Hematopoietic multipotent progenitor cell treated with erythropoietin and hydrocortisone succinate and interleukin-3 and kit ligand, for 8 days (in vitro differentiated cells): ENCODE measurements around the gene NYAP1.
"Not testable (repeated sequence)": the region's sequence is repeated elsewhere in the genome, so short reads cannot be mapped to it uniquely, and the experiment has no call there.

Experiments
- DNase-seq: peaks from one replicate; pipeline ENCODE4 v3.0.0-alpha.2; 2015

The NYAP1 gene

DNA sequence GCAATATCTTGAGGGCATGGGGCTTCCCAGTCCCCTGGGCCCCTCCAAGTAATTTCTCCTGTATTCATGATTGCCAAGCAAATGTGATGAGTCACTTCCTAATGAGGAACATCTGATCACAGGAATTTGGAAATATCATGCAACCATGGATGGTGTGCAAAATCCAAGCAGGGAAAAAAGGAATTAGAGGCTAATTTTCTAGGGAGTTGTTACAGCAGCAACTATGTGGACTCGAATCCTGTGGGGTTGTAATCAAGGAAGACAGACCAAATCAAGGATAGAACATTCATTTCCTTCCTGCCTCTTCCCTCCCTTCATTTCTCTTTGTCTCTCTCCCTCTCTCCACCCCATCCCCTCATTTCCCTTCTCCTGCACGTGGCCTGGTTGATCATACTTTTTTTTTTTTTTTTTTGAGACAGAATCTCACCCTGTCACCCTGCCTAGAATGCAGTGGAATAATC is 31.4 kb downstream of the NYAP1 start:
- DNase-seq = no peak

DNA sequence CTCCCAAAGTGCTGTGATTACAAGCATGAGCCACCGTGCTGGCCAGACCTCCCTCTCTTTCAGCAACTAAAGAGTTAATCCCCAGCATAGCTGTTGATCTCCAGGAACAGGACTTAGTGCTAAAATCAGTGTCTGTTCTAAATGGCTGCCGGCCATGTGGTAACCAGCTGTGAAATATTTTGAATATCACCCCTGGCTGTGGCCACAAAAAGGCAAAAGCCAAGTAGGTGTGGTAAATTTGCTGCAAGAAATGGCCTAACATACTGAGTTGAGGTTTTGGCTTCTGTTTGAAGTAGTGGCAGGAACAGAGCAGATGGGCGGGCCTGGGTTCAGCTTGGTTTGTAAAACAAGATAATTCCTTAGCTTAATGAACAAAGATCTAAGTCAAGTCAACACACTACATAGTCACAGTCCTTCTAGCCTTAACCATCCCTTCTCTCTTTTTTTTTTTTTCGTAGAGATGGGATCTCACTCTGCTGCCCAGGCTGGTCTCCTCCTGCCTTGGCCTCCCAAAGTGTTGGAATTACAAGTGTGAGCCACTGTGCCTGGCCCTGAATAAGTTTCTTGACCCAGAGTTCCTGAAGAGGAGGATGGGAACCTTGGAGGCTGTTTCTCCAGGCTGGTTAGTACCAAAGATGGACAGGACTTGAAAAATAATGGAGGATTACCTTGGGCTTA is 32.5 kb downstream of the NYAP1 start:
- peak; percentile 95 for DNase-seq

DNA sequence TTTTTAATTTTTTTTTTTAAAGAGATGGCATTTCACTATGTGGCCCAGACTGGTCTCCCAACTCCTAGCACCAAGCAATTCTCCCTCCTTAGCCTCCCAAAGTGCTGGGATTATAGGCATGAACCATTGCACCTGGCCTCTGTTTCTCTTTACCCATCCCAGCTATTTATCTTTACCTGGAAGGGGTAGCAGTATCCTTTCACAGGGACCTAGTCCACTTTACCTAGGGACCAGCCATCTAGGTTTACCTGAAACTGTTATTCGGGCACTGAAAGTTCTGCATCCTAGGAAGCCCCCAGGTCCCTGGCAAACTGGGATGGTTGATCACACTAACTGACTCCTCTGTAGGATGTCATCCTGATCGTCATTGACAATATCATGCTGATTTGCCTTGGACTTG is 33.6 kb downstream of the NYAP1 start:
- DNase-seq = no peak

DNA sequence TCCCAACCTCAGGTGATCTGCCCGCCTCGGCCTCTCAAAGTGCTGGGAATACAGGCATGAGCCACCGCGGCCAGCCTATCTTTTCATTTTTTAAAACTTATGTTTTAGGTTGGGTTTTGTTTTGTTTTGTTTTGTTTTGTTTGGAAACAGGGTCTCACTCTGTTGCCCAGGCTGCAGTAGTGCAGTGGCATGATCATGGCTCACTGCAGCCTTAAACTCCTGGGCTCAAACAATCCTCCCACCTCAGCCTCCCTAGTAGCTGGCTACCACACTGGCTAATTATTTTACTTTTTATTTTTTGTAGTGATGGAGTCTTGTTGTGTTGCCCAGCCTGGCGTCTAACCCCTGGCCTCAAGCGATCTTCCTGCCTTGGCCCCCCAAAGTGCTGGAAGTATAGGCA is 35.9 kb downstream of the NYAP1 start:
- no peak for DNase-seq

DNA sequence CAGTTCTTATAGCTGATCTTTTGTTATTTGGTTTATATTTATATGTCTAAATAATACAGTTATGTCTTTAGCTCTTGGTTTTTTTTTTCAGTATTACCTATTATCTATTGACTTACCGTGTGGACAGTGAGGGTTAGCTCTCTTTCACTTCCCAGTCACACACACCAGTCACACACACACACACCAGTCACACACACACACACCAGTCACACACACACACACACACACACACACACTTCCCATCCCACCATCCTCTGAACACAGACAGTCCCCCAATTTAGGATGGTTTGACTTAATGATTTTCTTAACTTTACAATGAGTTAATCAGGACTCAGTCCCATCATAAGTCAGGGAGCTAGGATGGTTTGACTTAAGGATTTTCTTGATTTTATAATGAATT is 36.4 kb downstream of the NYAP1 start:
- DNase-seq = no peak

DNA sequence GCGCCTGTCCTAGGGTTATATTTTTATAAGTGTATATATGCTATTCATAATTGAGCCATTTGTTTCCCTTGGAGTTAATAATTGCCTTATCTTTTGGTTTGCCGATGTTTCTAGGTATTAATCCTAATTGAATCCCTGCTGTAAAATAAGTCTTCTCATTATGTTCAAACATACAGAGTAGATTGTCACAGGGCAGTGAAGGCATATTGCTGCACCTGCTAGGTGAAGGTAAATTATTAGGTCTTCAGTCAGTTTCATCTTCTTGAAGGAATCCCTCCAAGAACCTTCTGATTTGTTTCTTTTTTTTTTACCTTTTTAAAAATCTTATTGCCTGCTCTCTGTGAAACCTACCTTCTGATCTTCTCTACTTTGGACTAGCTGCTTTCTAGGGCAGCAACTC is 37.3 kb downstream of the NYAP1 start:
- no peak for DNase-seq

DNA sequence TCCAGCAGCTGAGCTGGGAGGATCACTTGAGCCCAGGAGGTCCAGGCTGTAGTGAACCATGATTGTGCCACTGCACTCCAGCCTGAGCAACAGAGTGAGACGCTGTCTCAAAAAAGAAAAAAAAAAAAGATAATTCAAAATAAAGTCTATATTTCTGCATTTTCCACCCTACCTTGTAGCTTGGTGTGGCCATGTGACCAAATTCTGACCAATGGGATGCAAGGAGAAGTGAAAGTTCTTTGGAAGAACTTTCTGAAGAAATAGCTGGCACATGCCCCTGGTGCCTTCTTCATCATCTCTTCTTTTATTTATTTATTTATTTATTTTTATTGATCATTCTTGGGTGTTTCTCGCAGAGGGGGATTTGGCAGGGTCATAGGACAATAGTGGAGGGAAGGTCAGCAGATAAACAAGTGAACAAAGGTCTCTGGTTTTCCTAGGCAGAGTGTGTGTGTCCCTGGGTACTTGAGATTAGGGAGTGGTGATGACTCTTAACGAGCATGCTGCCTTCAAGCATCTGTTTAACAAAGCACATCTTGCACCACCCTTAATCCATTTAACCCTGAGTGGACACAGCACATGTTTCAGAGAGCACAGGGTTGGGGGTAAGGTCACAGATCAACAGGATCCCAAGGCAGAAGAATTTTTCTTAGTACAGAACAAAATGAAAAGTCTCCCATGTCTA is 38.3 kb downstream of the NYAP1 start:
- peak; percentile 57 for DNase-seq

DNA sequence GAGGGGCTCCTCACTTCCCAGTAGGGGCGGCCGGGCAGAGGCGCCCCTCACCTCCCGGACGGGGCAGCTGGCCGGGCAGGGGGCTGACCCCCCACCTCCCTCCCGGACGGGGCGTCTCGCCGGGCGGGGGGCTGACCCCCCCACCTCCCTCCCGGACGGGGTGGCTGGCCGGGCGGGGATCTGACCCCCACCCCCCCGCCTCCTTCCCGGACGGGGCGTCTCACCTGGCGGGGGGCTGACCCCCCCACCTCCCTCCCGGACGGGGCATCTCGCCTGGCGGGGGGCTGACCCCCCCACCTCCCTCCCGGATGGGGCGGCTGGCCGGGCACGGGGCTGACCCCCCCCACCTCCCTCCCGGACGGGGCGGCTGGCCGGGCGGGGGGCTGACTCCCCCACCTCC is 39.5 kb downstream of the NYAP1 start:
- DNase-seq = not testable (repeated sequence)

DNA sequence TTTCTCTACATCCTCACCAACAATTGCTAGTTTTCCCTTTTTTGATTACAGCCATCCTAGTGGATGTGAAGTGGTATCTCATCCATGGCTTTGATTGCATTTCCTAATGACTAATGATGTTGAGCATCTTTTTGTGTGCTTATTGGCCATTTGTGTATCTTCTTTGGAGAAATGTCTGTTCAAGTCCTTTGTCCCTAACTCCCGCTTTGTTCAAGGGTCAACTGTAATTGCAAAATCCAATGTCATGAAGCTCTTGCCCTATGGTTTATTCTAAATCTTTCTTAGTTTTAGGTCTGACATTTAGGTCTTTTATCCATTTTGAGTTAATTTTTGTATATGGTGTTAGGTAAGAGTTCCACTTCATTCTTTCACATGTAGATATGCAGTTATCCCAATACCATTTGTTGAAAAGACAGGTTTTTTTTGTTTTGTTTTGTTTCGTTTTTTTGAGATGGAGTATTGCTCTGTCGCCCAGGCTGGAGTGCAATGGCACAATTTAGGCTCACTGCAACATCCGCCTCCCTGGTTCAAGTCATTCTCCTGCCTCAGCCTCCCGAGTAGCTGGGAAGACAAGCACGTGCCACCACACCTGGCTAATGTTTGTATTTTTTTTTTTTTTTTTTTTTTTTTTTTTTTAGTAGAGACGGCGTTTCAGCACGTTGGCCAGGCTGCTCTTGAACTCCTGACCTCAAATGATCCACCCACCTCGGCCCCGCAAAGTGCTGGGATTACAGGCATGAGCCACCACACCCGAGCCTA is 44.6 kb downstream of the NYAP1 start:
- not testable (repeated sequence) for DNase-seq

DNA sequence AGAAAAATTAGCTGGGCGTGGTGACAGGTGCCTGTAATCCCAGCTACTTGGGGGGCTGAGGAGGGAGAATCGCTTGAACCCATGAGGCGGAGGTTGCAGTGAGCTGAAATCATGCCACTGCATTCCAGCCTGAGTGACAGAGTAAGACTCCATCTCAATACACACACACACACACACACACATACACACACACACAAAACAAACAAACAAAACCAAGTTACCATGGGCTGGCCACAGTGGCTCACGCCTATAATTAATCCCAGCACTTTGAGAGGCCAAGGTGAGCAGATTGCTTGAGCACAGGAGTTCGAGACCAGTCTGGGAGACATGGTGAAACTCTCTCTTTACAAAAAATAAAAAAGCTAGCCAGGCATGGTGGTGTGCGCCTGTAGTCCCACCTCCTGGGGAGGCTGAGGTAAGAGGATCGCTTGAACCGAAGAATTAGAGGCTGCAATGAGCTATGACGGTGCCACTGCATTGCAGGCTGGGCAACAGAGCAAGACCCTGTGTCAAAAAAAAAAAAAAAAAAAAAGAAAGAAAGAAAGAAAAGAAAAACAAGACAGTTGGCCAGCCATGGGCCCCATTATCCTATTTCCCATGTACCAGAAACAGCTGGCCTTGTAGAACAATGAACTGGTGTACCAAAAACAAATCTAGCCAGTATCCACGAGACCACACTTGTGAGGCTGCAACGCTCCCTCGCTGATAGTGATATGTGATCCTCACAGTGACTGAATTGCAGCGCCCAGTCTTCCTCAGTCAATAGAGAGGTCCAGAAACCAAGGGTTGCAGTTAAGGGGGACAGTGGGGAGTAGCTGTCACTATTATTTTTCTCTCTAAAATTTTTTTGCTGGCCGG is 48.7 kb downstream of the NYAP1 start:
- peak; percentile 88 for DNase-seq

DNA sequence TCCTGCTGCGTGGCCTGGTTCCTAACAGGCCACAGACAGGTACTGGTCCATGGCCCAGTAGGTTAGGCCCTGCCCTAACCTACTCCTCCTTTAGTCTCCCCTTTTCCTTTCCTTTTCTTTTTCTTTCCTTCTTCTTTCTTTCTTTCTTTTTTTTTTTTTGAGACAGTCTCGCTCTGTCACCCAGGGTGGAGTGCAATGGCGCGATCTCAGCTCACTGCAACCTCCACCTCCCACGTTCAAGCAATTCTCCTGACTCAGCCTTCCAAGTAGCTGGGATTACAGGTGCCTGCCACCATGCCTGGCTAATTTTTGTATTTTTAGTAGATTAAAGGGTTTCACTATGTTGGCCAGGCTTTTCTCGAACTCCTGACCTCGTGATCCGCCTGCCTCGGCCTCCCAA is 52.3 kb downstream of the NYAP1 start:
- not testable (repeated sequence) for DNase-seq

DNA sequence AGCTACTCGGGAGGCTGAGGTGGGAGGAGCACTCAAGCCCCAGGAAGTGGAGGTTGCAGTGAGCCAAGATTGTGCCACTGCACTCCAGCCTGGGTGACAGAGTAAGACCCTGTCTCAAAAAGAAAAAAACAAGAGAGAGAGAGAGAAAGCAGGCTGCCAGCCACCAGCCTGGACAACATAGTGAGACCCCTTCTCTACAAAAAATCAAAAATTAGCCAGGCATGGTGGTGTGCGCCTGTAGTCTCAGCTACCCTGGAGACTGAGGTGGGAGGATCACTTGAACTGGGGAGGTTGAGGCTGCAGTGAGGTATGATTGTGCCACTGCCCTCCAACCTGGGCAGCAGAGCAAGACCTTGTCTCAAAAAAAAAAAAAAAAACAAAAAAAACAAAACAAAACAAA is 53.0 kb downstream of the NYAP1 start:
- DNase-seq = not testable (repeated sequence)

DNA sequence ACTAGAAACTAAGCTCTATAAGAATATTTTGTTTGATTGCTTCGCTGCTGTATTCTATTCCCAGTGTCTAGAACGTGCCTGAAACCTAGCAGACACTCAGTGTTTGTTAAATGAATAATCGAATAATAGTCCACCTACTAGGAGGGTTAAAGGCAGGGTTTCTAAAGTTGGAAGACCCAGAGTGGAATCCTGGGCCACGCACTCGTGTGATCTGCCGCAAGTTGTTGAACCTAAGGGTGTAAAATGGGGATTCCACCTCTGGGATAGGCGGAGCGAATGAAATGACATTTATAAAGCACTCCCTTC is 54.6 kb downstream of the NYAP1 start:
- DNase-seq = no peak

DNA sequence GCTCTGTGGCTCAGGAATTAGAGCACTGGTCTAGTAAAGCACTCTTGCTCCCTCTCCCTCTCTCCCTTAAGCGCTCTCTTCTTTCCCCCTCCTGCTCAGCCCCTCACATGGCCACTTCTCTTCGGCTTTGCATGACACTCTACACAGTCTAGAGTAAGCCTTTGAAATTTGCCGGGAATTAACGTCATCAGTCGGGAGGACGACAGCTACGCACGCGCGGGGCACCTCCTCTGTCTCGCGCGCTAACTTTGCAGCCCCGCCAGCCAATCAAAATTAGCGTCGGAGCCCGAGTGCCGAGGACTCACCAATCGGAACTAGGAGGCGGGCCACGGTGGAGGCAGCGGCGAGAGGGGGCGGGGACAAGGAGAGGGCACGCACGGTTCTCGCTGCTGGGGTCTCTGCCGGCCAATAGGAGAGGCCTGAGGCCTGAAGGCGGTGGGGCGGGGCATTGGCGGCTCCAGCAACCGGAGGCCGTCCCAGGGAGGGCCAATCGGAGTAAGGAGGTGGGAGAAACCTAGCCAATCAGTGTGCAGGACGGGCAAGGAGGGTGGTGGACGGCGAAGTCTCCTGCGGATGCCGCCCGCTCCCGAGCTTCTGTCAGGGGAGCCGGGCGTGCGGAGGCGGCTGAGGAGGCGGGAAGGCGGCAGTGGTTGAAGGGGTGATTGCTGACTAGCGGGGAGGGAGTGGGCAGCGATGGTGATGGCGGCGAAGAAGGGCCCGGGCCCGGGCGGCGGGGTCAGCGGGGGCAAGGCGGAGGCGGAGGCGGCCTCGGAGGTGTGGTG is 55.1 kb downstream of the NYAP1 start, which contains the start of gene AGFG2:
Gene AGFG2 (plus strand): TSS at position 550 of the 782 bp plus-strand sequence. CDS start 144 bp downstream, at position 694.
- DNase-seq = peak; percentile 100

DNA sequence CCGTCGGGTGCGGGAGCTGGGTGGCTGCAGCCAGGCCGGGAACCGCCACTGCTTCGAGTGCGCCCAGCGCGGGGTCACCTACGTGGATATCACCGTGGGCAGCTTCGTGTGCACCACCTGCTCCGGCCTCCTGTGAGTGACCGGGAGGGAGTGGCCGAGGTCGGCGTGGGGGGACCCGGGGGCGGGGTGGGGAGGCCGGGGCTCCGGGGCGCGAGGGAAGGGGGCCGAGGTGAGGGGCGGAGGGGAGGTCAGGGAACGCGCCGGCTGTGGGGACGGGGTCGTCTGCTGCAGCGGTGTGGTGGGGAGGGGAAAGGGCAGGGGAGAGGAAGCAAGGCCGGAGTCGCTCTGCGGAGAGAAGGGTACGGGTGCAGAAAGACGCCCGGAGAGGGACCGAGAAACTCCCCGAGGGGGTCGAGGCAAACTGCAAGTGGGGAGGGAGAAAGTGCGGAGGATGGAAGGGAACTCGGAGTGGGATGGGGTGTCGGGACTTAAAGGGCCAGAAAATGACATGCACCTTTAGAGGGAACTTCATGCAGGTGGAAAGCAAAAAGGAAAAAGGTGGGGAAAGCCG is 55.8 kb downstream of the NYAP1 start:
- no peak for DNase-seq

DNA sequence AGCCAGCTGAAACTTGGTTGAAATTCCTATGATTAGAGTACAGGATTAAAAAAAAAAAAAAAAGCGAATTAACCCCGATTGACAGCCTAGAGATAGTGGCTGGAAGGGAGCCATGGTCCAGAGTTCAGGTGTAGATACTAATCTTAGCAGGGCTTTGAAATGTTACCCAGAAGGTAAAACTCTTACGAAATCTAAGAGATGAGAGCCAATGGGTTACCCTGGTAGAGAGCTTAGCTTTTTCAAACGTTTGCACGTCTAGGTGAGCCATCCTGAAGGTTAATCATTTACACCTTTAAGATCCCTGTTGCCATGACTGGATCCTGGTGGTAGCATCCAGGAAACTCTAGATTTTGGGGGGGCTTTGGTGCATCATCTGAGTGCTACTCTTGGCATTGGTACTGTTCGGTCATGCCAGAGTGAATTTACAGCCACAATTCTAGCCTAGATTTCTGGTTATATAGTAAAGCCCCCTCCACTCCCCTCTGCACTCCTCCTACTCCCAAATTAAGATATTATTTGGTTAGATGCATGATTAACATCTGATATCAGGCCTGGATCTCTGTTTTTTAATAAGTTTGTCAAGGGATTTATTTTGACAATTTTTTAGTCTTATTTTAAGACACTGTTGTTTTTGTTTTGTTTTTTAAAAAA is 56.5 kb downstream of the NYAP1 start:
- no peak for DNase-seq

DNA sequence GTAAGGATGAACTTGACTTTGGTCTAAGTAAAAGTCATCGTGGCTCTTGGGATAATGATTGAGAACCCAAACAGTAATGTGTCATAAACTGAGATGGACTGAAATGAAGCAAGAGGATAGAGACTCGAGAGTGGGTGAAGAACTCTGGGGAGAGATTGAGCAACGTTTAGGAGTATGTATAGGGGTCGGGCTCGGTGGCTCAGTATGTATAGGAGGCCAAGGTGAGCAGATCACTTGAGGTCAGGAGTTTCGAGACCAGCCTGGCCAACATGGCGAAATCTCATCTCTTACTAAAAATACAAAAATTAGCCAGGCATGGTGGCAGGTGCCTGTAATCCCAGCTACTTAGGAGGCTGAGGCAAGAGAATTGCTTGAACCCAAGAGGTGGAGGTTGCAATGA is 57.6 kb downstream of the NYAP1 start:
- DNase-seq = not testable (repeated sequence)

DNA sequence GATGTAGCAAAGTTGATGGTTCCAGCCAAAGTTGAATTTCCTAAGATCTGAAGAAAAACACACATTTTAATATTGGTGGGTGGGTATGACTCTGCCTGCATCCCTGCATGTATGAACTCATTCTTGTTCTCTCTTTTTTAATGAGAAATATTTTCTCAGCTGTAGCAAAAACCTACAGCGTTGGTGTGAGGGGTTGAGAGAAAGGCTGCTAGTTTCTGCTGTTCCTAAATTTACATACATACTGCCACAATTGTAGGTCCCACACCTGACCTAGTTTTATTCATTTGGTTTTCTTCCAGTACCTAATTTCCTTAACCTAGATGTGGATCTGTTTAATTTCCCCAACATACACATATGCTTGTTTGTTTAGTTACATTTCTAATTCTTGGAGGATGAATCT is 59.9 kb downstream of the NYAP1 start:
- no peak for DNase-seq

DNA sequence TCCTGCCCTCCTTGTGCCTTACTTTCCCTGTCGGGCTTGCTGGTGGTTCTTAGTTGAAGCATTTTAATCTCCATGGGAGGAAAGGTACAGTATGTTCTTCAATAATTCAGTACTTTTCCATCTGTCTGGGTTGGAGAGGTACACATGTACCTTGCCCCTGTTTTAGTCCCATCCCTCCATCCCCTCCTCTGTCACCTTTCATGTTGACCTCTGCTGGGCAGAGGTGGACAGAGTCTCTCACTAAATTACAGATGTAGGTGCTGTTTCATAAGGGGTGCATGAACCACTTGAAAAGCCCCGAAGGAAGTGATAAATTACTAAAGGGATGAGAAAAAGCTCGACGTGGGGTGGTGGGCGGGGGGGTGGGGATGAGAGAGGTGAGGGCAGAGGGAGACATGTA is 60.7 kb downstream of the NYAP1 start:
- no peak for DNase-seq
